GM12878 (cell line): ENCODE results near the gene NCS1. TPM values are rescaled to one million over a fixed set of nuclear protein-coding genes. Genes with fewer than 3 reads are reported as not detected.

ENCODE experiments used
- ATAC-seq: fragments of 200-7000 bp; cut with Tn5 transposase; 3 replicates; pipeline ENCODE4 v1.9.1; 2020; ENCODE audit warnings: mild to moderate bottlenecking, moderate library complexity
- BruUV-seq: library from RNA; stranded (reverse); fragments of 400-500 nt; replicated peaks from 2 replicates; lab custom pipeline; 2021; lab: Mats Ljungman, UMichigan
- CTCF ChIA-PET: fragments of 300-600 bp; sonication (Branson Sonifier 250); formaldehyde crosslinking; extraction: SDS; loops from one replicate; lab custom pipeline; 2021; ENCODE audit warnings: inconsistent platforms; lab: Yijun Ruan, JAX
- POLR2A ChIA-PET: fragments of 350-600 bp; formaldehyde crosslinking; extraction: SDS; loops from one replicate; lab custom pipeline; 2021; ENCODE audit warnings: inconsistent platforms; lab: Charles Lee
- RAD21 ChIA-PET: fragments of 300-600 bp; sonication (Branson Sonifier 250); formaldehyde crosslinking; loops from one replicate; lab custom pipeline; 2023; ENCODE audit warnings: antibody characterized with exemption; ENCODE audit not compliant: unreplicated experiment; lab: Charles Lee
- SMC1A ChIA-PET: fragments of 300-600 bp; sonication (Branson Sonifier 250); formaldehyde crosslinking; loops from one replicate; lab custom pipeline; 2023; ENCODE audit not compliant: unreplicated experiment, uncharacterized antibody; lab: Charles Lee
- DNase-seq: peaks from one replicate; pipeline ENCODE4 v3.0.0-alpha.2; 2011; ENCODE audit warnings: low read depth, low spot score
- FAIRE-seq: peaks from 3 replicates; lab custom pipeline; 2011; peaks lifted over from hg19 to GRCh38; lab: Jason Lieb, UNC
- H2AFZ ChIP-seq: 2 replicates; pipeline ENCODE4 v1.6.0; 2011; ENCODE audit warnings: low read depth, low read length, control low read depth; ENCODE audit not compliant: control insufficient read depth
- H3K27ac ChIP-seq: 2 replicates; pipeline ENCODE4 v1.5.1; 2011; ENCODE audit warnings: control low read depth; ENCODE audit not compliant: control insufficient read depth, insufficient read depth
- H3K27me3 ChIP-seq, 2 experiments: replicated peaks in 1 of 2; 2 replicates each; pipeline versions ENCODE4 v1.6.0 to v1.6.1; 2011; ENCODE audit warnings: low read length in 1 of 2; ENCODE audit not compliant: control insufficient read depth in 2 of 2, insufficient read depth in 2 of 2
- H3K36me3 ChIP-seq, 2 experiments: 2 replicates each; pipeline ENCODE4 v1.5.1; 2011; ENCODE audit warnings: low read length in 1 of 2; ENCODE audit not compliant: control insufficient read depth in 2 of 2, insufficient read depth in 2 of 2
- H3K4me1 ChIP-seq: 2 replicates; pipeline ENCODE4 v1.6.1; 2011; ENCODE audit warnings: mild to moderate bottlenecking, low read length, moderate library complexity, mixed read lengths; ENCODE audit not compliant: control insufficient read depth, insufficient read depth
- H3K4me2 ChIP-seq: 2 replicates; pipeline ENCODE4 v1.6.0; 2011; ENCODE audit warnings: control low read depth; ENCODE audit not compliant: control insufficient read depth, insufficient read depth
- H3K4me3 ChIP-seq: fragments of 200-600 bp; sonication (generic); 2 replicates; pipeline ENCODE4 v1.5.1; 2016
- H3K79me2 ChIP-seq: 2 replicates; pipeline ENCODE4 v1.6.0; 2011; ENCODE audit warnings: low read length; ENCODE audit not compliant: control insufficient read depth, insufficient read depth
- H3K9ac ChIP-seq: 2 replicates; pipeline ENCODE4 v1.8.0; 2011; ENCODE audit warnings: low read length, control low read depth, mixed read lengths; ENCODE audit not compliant: control insufficient read depth, insufficient read depth
- H3K9me3 ChIP-seq: replicated peaks from 3 replicates; pipeline ENCODE4 v1.5.1; 2011; ENCODE audit warnings: mild to moderate bottlenecking, low read length; ENCODE audit not compliant: control insufficient read depth, insufficient read depth
- H4K20me1 ChIP-seq: 2 replicates; pipeline ENCODE4 v1.6.0; 2011; ENCODE audit not compliant: control insufficient read depth, insufficient read depth
- ASH2L ChIP-seq: fragments of 300-600, 200-600 bp; sonication (generic); IDR thresholded peaks from 2 replicates; pipeline ENCODE4 v1.6.1; 2017; ENCODE audit warnings: low read depth, mild to moderate bottlenecking, borderline replicate concordance
- CHD4 ChIP-seq: fragments of 200-600 bp; sonication (generic); IDR thresholded peaks from 2 replicates; pipeline ENCODE4 v1.6.1; 2016; ENCODE audit warnings: mild to moderate bottlenecking
- CREB1 ChIP-seq: IDR thresholded peaks from 2 replicates; pipeline ENCODE4 v1.6.1; 2012; ENCODE audit warnings: low read depth, mild to moderate bottlenecking, inconsistent platforms
- EP300 ChIP-seq, 2 experiments: fragments of 150-350 bp in 1 of 2; IDR thresholded peaks; 2 replicates each; pipeline ENCODE4 v1.6.1; 2011 to 2012; ENCODE audit warnings: low read depth in 2 of 2, low read length in 2 of 2, borderline replicate concordance in 1 of 2, improper control_type of control experiment in 1 of 2, inconsistent platforms in 1 of 2; ENCODE audit not compliant: control insufficient read depth in 1 of 2
- HDAC6 ChIP-seq: fragments of 200-600 bp; sonication (generic); IDR thresholded peaks from one replicate; pipeline ENCODE4 v1.8.0; 2017; ENCODE audit warnings: antibody characterized with exemption; ENCODE audit not compliant: unreplicated experiment
- IRF3 ChIP-seq: fragments of 450-650 bp; IDR thresholded peaks from 2 replicates; pipeline ENCODE4 v1.6.1; 2014; ENCODE audit warnings: mild to moderate bottlenecking
- MTA2 ChIP-seq: fragments of 450-650 bp; IDR thresholded peaks from 2 replicates; pipeline ENCODE4 v1.6.1; 2016; ENCODE audit warnings: low read depth, mild to moderate bottlenecking, moderate library complexity
- MTA3 ChIP-seq: IDR thresholded peaks from 2 replicates; pipeline ENCODE4 v1.6.1; 2012; ENCODE audit warnings: low read length, inconsistent platforms, borderline replicate concordance
- MXI1 ChIP-seq: fragments of 150-350 bp; IDR thresholded peaks from 2 replicates; pipeline ENCODE4 v1.6.1; 2011; ENCODE audit warnings: low read depth, mild to moderate bottlenecking, inconsistent platforms, low read length, improper control_type of control experiment
- NR2F1 ChIP-seq: fragments of 450-650 bp; conservative IDR thresholded peaks from 2 replicates; pipeline ENCODE4 v1.6.1; 2017; ENCODE audit warnings: mild to moderate bottlenecking
- PAX8 ChIP-seq: fragments of 450-650 bp; IDR thresholded peaks from 2 replicates; pipeline ENCODE4 v1.6.1; 2017; ENCODE audit warnings: mild to moderate bottlenecking, moderate library complexity
- POLR2AphosphoS2 ChIP-seq: IDR thresholded peaks from 2 replicates; pipeline ENCODE4 v1.6.1; 2011; ENCODE audit warnings: low read depth, mild to moderate bottlenecking, low read length, improper control_type of control experiment, moderate library complexity
- POU2F2 ChIP-seq: IDR thresholded peaks from 3 replicates; pipeline ENCODE4 v1.6.1; 2011; ENCODE audit warnings: low read depth, mild to moderate bottlenecking, low read length, borderline replicate concordance
- SIN3A ChIP-seq: IDR thresholded peaks from 2 replicates; pipeline ENCODE4 v1.6.1; 2012; ENCODE audit warnings: low read depth, low read length, improper control_type of control experiment
- SP1 ChIP-seq: IDR thresholded peaks from one replicate; pipeline ENCODE4 v1.6.1; 2011; ENCODE audit warnings: low read depth, low read length
- TBL1XR1 ChIP-seq: IDR thresholded peaks from 2 replicates; pipeline ENCODE4 v1.6.1; 2012; ENCODE audit warnings: low read depth, low read length, improper control_type of control experiment
- ZNF384 ChIP-seq: IDR thresholded peaks from 2 replicates; pipeline ENCODE4 v1.6.1; 2012; ENCODE audit warnings: low read depth, mild to moderate bottlenecking, low read length, improper control_type of control experiment, borderline replicate concordance
- WGBS: methylation state at CpG from one replicate; pipeline ENCODE4 v1.1.6; 2016; ENCODE audit warnings: low lambda C conversion rate; ENCODE audit not compliant: insufficient replicate concordance, insufficient coverage; ENCODE audit errors: missing lambda C conversion rate; 5-methylcytosine and 5-hydroxymethylcytosine counted together
- in situ Hi-C: fragments of 300-500 bp; cut with MboI; formaldehyde crosslinking; loops from 9 replicates; pipeline ENCODE4 v1.14.3; 2018; ENCODE audit warnings: mixed read lengths
- intact Hi-C: fragments of 100-400 bp; cut with micrococcal nuclease; formaldehyde crosslinking; loops from one replicate; pipeline ENCODE4 v1.14.2; 2022; ENCODE audit not compliant: unreplicated experiment
- polyA plus RNA-seq, 11 experiments: library from polyadenylated mRNA; depleted of rRNA in 4 of 11; unstranded in 6 of 11; stranded (reverse) in 5 of 11; fragments of >200 nt; fragmentation: Nextera tagmentation in 4 of 11; fragmentation: Illumina TruSeq in 1 of 11; extraction: Ambion mirVana in 4 of 11; extraction: Trizol in 1 of 11; gene quantifications; 1 replicate in 1 of 11; 2 replicates in 10 of 11; pipeline versions ENCODE4 v1.2.1 to v1.2.3, GENCODE V29; 2011 to 2016; ENCODE audit warnings: inconsistent platforms in 2 of 11, missing spikeins in 2 of 11, low read depth in 1 of 11
- total RNA-seq, 4 experiments: library from RNA; depleted of rRNA in 3 of 4; stranded (reverse); fragments of >200 nt in 3 of 4; fragmentation: Illumina TruSeq in 1 of 4; extraction: Trizol in 1 of 4; gene quantifications; 2 replicates each; pipeline versions ENCODE4 v1.2.1 to v1.2.3, GENCODE V29; 2013 to 2021
- TF ChIP-seq, protein P1 (sequence below): IDR thresholded peaks from 2 replicates; pipeline ENCODE4 v1.6.1; 2011; ENCODE audit warnings: low read depth, low read length, improper control_type of control experiment, borderline replicate concordance
- TF ChIP-seq, protein P2 (sequence below): fragments of 150-350 bp; IDR thresholded peaks from 2 replicates; pipeline ENCODE4 v1.6.1; 2016; ENCODE audit warnings: low read depth, low read length

The NCS1 gene
- total and polyA plus RNA-seq, 10 of the 15 experiments (the other 5 are each of a cell fraction or from before 2014, with no cell fraction given): 0.04 to 0.22 (median 0.06) TPM; not detected in 4

- in situ Hi-C loops: no loop called here
- ChIA-PET RAD21 (no interaction called here), POLR2A (no interaction called here), CTCF (interaction anchor here (1.0 to 1.3 kb wide), 2 partner anchors 25 to 161 kb away, joined by 4 to 5 read pairs; no protein-coding TSS in a partner anchor), SMC1A (no interaction called here)
- ATAC-seq (no peak), DNase-seq (no peak), FAIRE-seq (no peak)
- WGBS: 22% methylated on average over 5 of the region's 5 CpGs
- no peaks in the 10 kb centered on the region for H4K20me1 ChIP-seq
- H3K9ac ChIP-seq: no peak overlapping the region
- TF ChIP-seq EP300 (IDR thresholded peaks at IDR 0.05; ENCODE audit: borderline replicate concordance in 1 of 2, control insufficient read depth in 1 of 2, low read depth in 2 of 2, low read length in 2 of 2) (no peak), POLR2AphosphoS2 (no peak), SIN3A (no peak), CREB1 (no peak), POU2F2 (no peak), PAX8 (no peak), HDAC6 (no peak), ASH2L (no peak), MXI1 (no peak), MTA3 (no peak), CHD4 (no peak), NR2F1 (no peak), IRF3 (no peak), MTA2 (no peak), ZNF384 (no peak), SP1 (no peak), TBL1XR1 (no peak)
- TF ChIP-seq, protein P1, sequence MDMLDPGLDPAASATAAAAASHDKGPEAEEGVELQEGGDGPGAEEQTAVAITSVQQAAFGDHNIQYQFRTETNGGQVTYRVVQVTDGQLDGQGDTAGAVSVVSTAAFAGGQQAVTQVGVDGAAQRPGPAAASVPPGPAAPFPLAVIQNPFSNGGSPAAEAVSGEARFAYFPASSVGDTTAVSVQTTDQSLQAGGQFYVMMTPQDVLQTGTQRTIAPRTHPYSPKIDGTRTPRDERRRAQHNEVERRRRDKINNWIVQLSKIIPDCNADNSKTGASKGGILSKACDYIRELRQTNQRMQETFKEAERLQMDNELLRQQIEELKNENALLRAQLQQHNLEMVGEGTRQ: no peak
- TF ChIP-seq, protein P2, sequence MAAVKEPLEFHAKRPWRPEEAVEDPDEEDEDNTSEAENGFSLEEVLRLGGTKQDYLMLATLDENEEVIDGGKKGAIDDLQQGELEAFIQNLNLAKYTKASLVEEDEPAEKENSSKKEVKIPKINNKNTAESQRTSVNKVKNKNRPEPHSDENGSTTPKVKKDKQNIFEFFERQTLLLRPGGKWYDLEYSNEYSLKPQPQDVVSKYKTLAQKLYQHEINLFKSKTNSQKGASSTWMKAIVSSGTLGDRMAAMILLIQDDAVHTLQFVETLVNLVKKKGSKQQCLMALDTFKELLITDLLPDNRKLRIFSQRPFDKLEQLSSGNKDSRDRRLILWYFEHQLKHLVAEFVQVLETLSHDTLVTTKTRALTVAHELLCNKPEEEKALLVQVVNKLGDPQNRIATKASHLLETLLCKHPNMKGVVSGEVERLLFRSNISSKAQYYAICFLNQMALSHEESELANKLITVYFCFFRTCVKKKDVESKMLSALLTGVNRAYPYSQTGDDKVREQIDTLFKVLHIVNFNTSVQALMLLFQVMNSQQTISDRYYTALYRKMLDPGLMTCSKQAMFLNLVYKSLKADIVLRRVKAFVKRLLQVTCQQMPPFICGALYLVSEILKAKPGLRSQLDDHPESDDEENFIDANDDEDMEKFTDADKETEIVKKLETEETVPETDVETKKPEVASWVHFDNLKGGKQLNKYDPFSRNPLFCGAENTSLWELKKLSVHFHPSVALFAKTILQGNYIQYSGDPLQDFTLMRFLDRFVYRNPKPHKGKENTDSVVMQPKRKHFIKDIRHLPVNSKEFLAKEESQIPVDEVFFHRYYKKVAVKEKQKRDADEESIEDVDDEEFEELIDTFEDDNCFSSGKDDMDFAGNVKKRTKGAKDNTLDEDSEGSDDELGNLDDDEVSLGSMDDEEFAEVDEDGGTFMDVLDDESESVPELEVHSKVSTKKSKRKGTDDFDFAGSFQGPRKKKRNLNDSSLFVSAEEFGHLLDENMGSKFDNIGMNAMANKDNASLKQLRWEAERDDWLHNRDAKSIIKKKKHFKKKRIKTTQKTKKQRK: no peak
- no TSS peak for BruUV-seq
- no peak overlapping the region for H3K4me3 ChIP-seq
- H2AFZ ChIP-seq: no peak overlapping the region
- no peaks in the 10 kb centered on the region for H3K4me1 ChIP-seq
- H3K79me2 ChIP-seq: no peaks in the 10 kb centered on the region
- H3K27me3 ChIP-seq: peaks cover 9 to 14% of the 10 kb centered on the region in 2 experiments
- no peak overlapping the region for H3K4me2 ChIP-seq
- H3K27ac ChIP-seq: no peak overlapping the region
- intact Hi-C loops: no loop called here
- no peaks in the 10 kb centered on the region for H3K36me3 ChIP-seq
- no peaks in the 10 kb centered on the region for H3K9me3 ChIP-seq
These were observed 95.7 kb downstream of the NCS1 start for GRCh38 chr9:130267930-130268329.
